HG02571 (cell line): ENCODE measurements around the gene MEF2B.
"Not testable (repeated sequence)": the region's sequence is repeated elsewhere in the genome, so short reads cannot be mapped to it uniquely, and the experiment has no call there.

Source experiments
- ATAC-seq: cut with Tn5 transposase; IDR thresholded peaks from one replicate; pipeline ENCODE4 v1.9.1; 2021; ENCODE audit warnings: mild to moderate bottlenecking, moderate library complexity; ENCODE audit not compliant: unreplicated experiment

Gene MEF2B

DNA sequence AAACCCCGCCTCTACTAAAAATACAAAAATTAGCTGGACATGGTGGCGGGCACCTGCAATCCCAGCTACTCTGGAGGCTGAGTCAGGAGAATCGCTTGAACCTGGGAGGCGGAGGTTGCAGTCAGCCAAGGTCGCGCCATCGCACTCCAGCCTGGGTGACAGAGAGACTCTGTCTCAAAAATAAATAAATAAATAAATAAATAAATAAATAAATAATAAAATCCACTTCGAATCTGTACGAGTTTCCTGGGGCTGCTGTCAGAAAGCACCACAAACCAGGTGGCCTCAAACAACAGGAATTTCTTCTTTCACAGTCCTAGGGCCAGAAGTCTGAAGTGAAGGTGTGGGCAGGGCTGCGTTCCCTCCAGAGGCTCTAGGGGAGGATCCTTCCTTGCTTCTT, 67.5 kb downstream of the MEF2B start:
- not testable (repeated sequence) for ATAC-seq

DNA sequence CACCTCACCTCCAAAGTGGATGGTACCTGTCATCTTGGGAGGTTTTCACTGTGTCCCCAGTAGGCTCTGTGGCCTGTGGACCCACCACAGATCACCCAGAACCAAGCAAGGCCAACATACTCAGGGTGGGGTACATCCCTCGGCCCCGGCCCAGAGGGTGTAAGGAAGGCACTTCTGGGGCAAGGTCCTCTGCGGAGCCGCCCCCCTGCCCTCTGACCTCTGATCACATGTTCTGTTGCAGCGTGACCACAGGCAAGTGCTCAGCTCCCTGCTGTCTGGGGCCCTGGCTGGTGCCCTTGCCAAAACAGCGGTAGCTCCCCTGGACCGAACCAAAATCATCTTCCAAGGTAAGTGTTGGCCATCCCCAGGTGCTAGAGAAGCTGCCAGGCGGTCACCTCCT, 68.5 kb downstream of the MEF2B start:
- no peak for ATAC-seq

DNA sequence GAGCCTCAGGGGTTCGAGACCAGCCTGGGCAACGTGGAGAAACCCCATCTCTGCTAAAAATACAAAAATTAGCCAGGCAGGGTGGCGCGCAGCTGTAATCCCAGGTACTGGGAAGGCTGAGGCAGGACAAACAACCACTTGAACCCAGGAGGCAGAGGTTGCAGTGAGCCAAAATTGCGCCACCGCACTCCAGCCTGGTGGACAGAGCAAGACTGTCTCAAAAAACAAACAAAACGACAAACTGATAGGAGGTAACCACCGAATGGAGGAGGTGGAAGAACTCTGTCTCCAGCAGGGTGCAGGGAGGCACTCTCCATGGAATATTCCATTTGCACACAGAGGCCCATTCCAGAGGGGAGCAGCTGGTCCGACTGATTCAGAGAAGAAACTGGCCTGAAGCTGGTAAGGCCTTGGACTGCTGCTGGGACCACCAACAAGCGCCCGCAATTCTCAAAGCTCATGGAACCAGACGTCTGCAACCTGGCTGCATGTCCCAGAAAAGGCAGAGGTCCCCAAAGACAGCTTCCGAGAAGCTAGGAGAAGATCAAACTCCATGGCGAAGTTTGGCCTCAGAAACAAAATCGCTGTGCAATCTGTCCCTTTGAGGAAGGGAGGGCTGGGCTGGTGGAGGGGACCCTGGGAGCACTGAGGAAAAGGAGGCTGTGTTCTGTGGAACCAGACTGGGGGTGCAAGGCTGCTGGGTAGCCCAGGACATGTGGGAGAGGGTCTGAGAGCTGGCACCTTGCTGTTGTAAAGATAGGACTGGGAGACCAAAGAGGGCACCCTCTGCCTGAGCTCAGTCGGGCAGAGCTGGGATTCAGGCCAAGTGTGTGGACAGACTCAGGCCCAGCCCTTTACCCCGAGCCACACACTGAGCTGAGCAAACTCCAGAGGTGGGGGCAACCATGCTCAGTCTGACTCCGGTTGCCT, 71.1 kb downstream of the MEF2B start:
- no peak for ATAC-seq

DNA sequence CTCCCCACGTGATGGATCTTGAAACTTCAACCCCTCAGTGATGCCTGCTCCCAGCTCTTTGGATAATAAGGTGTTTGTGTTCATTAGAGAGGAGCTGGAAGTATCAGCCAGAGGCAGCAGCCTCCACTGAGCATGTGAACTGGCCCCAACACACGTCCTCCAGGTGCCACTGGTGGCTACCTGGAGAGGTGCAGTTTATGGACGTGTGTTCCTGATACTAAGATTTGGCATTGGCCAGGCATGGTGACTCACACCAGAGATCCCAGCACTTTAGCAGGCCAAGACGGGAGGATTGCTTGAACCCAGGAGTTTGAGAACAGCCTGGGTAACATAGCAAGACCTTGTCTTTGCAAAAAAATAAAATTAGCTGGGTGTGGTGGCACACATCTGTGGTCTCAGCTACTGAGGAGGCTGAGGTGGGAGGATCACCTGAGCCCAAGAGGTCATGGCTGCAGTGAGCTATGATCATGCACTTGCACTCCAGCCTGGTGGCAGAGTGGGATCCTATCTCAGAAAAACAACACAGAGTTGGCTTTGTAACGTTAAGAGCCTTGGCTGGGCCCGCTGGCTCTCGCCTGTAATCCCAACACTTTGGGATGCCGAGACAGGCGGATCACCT, 71.9 kb downstream of the MEF2B start:
- ATAC-seq = no peak

DNA sequence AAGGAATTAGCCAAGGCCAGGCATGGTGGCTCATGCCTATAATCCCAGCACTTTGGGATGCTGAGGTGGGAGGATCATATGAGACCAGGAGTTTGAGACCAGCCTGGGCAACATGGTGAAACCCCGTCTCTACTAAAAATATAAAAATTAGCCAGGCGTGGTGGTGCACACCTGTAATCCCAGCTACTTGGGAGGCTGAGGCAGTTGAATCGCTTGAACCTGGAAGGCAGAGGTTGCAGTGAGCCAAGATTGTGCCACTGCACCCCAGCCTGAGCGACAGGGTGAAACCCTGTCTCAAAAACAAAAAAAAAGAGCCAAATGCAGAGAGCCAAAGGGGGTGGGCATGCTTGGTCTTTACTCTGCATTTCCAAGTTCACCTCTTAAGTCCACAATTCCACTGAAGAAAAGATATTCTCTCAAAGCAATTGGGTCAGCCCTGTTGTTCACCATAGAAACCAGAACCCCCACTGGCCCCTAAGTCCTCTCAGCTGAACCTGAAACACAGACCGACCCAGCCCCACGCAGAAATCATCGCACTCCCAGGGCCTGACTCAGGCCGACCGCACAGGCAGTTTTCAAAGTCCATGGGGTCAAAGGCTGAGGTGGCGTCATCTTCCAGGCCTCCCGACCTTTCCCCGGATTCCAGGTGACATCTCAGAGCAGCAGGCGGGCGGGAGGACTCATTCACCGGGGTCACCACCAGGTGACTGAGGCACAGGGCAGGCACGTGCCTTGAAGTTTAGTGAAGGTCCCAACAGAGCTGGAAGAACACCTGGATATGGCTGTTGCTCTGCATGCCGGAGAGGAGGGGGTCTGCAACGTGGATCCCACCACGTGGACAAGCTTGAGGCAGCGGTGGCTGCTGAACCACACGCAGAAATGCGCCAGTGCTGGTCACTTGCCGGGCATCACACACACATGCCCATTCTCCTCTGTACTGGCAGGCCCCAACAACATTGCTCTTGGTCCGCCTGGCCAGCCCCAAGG, 73.1 kb downstream of the MEF2B start:
- no peak for ATAC-seq

DNA sequence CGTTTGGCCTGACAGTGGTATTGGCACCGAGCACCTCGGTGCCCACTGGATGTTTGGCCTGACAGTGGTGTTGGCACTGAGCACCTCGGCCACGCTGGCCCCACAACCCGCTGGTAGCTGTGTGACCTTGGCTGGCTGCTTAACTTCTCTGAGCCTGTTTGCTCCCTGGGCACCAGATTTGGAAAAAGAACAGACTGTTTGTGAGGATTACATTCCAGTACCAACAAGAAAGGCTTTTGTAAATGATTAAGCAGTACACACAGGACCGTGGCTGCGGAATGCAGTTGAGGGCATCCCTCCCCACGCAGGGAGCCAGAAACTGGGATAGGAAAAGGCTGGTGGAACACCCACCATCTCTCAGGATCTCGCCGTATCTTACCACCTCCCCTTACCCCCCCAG, 74.4 kb downstream of the MEF2B start:
- no peak for ATAC-seq
